Right atrium auricular region (tissue), 2 donors: ENCODE results near the gene MUC13. TPM values are rescaled to one million over a fixed set of nuclear protein-coding genes. Genes with fewer than 3 reads are reported as not detected.

ENCODE experiments used
- DNase-seq: peaks from one replicate; pipeline ENCODE4 v3.0.0-alpha.2; 2019; ENCODE audit warnings: low spot score
- H3K27ac ChIP-seq, 2 donors: fragments of 200-600 bp; sonication (generic); 1 replicate in 1 of 2; 2 replicates in 1 of 2; pipeline ENCODE4 v1.5.1; 2016 to 2019
- H3K27me3 ChIP-seq, 2 donors: fragments of 200-600 bp; sonication (generic); one replicate each; pipeline versions ENCODE4 v1.5.1 to v1.6.0; 2017 to 2019
- H3K36me3 ChIP-seq: fragments of 200-600 bp; sonication (generic); one replicate; pipeline ENCODE4 v1.5.1; 2016
- H3K4me1 ChIP-seq, 2 donors: fragments of 200-600 bp; sonication (generic); one replicate each; pipeline versions ENCODE4 v1.5.1 to v1.6.0; 2017 to 2019
- H3K4me3 ChIP-seq, 2 donors: fragments of 200-600 bp; sonication (generic); 1 replicate in 1 of 2; 2 replicates in 1 of 2; pipeline ENCODE4 v1.5.1; 2017 to 2019; ENCODE audit warnings: mild to moderate bottlenecking in 1 of 2, moderate library complexity in 1 of 2
- H3K9me3 ChIP-seq, 2 donors: fragments of 200-600 bp; sonication (generic); one replicate each; pipeline ENCODE4 v1.5.1; 2019
- CTCF ChIP-seq, 2 donors: fragments of 200-600 bp; sonication (generic); IDR thresholded peaks; one replicate each; pipeline ENCODE4 v1.5.1; 2019; ENCODE audit warnings: antibody characterized with exemption in 2 of 2
- total RNA-seq, 2 donors: library from RNA; depleted of rRNA; stranded (reverse); fragments of >200 nt; gene quantifications; one replicate each; pipeline ENCODE4 v1.1.0, GENCODE V29; 2016

MUC13 gene
- total RNA-seq, 2 donors from 2014 or later: not detected

GRCh38 chr3:124950026-124950425 lies 15.5 kb upstream of the MUC13 start:
- no peaks in the 10 kb centered on the region for H3K9me3 ChIP-seq
- no peak for TF ChIP-seq CTCF (IDR thresholded peaks at IDR 0.05)

GRCh38 chr3:124942613-124943012 lies 8.1 kb upstream of the MUC13 start:
- H3K36me3 ChIP-seq: no peaks in the 10 kb centered on the region
- no peaks in the 10 kb centered on the region for H3K4me1 ChIP-seq
- no peaks in the 10 kb centered on the region for H3K27me3 ChIP-seq
- no peak overlapping the region for H3K27ac ChIP-seq
- no peak overlapping the region for H3K4me3 ChIP-seq
- no peaks in the 10 kb centered on the region for H3K9me3 ChIP-seq
- no peak for TF ChIP-seq CTCF (IDR thresholded peaks at IDR 0.05)
- DNase-seq: no peak

More at GRCh38 chr3:124950026-124950425, 15.5 kb upstream of the MUC13 start:
- Histone ChIP-seq H3K36me3 (no peaks in the 10 kb centered on the region), H3K27ac (no peak overlapping the region), H3K27me3 (no peaks in the 10 kb centered on the region), H3K4me3 (no peak overlapping the region), H3K4me1 (no peaks in the 10 kb centered on the region)
- no peak for DNase-seq

- Histone ChIP-seq H3K27me3 (no peaks in the 10 kb centered on the region), H3K4me1 (no peaks in the 10 kb centered on the region), H3K27ac (no peak overlapping the region), H3K9me3 (no peaks in the 10 kb centered on the region), H3K4me3 (no peak overlapping the region), H3K36me3 (no peaks in the 10 kb centered on the region)
- no peak for DNase-seq
- TF ChIP-seq CTCF (IDR thresholded peaks at IDR 0.05): no peak
Measured at GRCh38 chr3:124941771-124942170, 7.2 kb upstream of the MUC13 start.

- no peaks in the 10 kb centered on the region for H3K4me1 ChIP-seq
- TF ChIP-seq CTCF (IDR thresholded peaks at IDR 0.05): no peak
- no peak for DNase-seq
- no peaks in the 10 kb centered on the region for H3K9me3 ChIP-seq
- no peaks in the 10 kb centered on the region for H3K36me3 ChIP-seq
- no peak overlapping the region for H3K27ac ChIP-seq
- H3K27me3 ChIP-seq: no peaks in the 10 kb centered on the region
- H3K4me3 ChIP-seq: no peak overlapping the region
Measured at GRCh38 chr3:124939661-124940060, 5.1 kb upstream of the MUC13 start.

- DNase-seq: no peak
- Histone ChIP-seq H3K27me3 (no peaks in the 10 kb centered on the region), H3K36me3 (no peaks in the 10 kb centered on the region), H3K9me3 (no peaks in the 10 kb centered on the region), H3K27ac (no peak overlapping the region), H3K4me3 (no peak overlapping the region), H3K4me1 (no peaks in the 10 kb centered on the region)
- TF ChIP-seq CTCF (IDR thresholded peaks at IDR 0.05): no peak
Measured at GRCh38 chr3:124938896-124939295, 4.3 kb upstream of the MUC13 start.

- H3K4me3 ChIP-seq: no peak overlapping the region
- DNase-seq: no peak
- no peaks in the 10 kb centered on the region for H3K27me3 ChIP-seq
- no peaks in the 10 kb centered on the region for H3K4me1 ChIP-seq
- no peaks in the 10 kb centered on the region for H3K9me3 ChIP-seq
- TF ChIP-seq CTCF (IDR thresholded peaks at IDR 0.05): no peak
- H3K27ac ChIP-seq: no peak overlapping the region
- no peaks in the 10 kb centered on the region for H3K36me3 ChIP-seq
Measured at GRCh38 chr3:124937049-124937448, 2.5 kb upstream of the MUC13 start.
